ENCODE data around the gene SH2D1A. TPM values are rescaled to one million over a fixed set of nuclear protein-coding genes. Genes with fewer than 3 reads are reported as not detected.
"Not testable (repeated sequence)": the region's sequence is repeated elsewhere in the genome, so short reads cannot be mapped to it uniquely, and the experiment has no call there.

Gene SH2D1A
- total RNA-seq (2014; rRNA removed; shearing (Covaris generic)): not detected in 2 replicates

- DNase-seq: no peak
- no peak within 1 kb of the TSS for H3K4me3 ChIP-seq (ENCODE audit: insufficient read depth, low read depth, low read length)
- no peaks in the 10 kb centered on the region for H3K27me3 ChIP-seq (ENCODE audit: control insufficient read depth, insufficient read depth, low read length)
- no peaks in the 10 kb centered on the region for H3K36me3 ChIP-seq (replicated peaks; ENCODE audit: control insufficient read depth, insufficient read depth, low read length)
Observed at GRCh38 chrX:124346117-124346876, at the start of gene SH2D1A. Gene SH2D1A, plus strand, starts transcription at chrX:124346563. Its CDS starts 80 bp downstream, at chrX:124346643.

GRCh38 chrX:124299323-124299722, 47.0 kb upstream of the SH2D1A start:
- H3K4me3 ChIP-seq (ENCODE audit: insufficient read depth, low read depth, low read length); H3K36me3 ChIP-seq (replicated peaks; ENCODE audit: control insufficient read depth, insufficient read depth, low read length); H3K27me3 ChIP-seq (ENCODE audit: control insufficient read depth, insufficient read depth, low read length); DNase-seq: not testable (repeated sequence)

GRCh38 chrX:124300405-124300804, 46.0 kb upstream of the SH2D1A start:
- Histone ChIP-seq H3K36me3 (replicated peaks; ENCODE audit: control insufficient read depth, insufficient read depth, low read length) (no peaks in the 10 kb centered on the region), H3K27me3 (ENCODE audit: control insufficient read depth, insufficient read depth, low read length) (no peaks in the 10 kb centered on the region), H3K4me3 (ENCODE audit: insufficient read depth, low read depth, low read length) (no peak overlapping the region)
- DNase-seq: no peak

- H3K36me3 ChIP-seq (replicated peaks; ENCODE audit: control insufficient read depth, insufficient read depth, low read length): no peaks in the 10 kb centered on the region
- DNase-seq: no peak
- no peak overlapping the region for H3K4me3 ChIP-seq (ENCODE audit: insufficient read depth, low read depth, low read length)
- no peaks in the 10 kb centered on the region for H3K27me3 ChIP-seq (ENCODE audit: control insufficient read depth, insufficient read depth, low read length)
Observed at GRCh38 chrX:124307253-124307907, 39.0 kb upstream of the SH2D1A start.

GRCh38 chrX:124325732-124326131, 20.6 kb upstream of the SH2D1A start:
- Histone ChIP-seq H3K4me3 (ENCODE audit: insufficient read depth, low read depth, low read length) (no peak overlapping the region), H3K36me3 (replicated peaks; ENCODE audit: control insufficient read depth, insufficient read depth, low read length) (no peaks in the 10 kb centered on the region), H3K27me3 (ENCODE audit: control insufficient read depth, insufficient read depth, low read length) (no peaks in the 10 kb centered on the region)
- DNase-seq: no peak

- Histone ChIP-seq H3K4me3 (ENCODE audit: insufficient read depth, low read depth, low read length) (no peak overlapping the region), H3K27me3 (ENCODE audit: control insufficient read depth, insufficient read depth, low read length) (no peaks in the 10 kb centered on the region), H3K36me3 (replicated peaks; ENCODE audit: control insufficient read depth, insufficient read depth, low read length) (no peaks in the 10 kb centered on the region)
- DNase-seq: no peak
Observed at GRCh38 chrX:124328765-124329164, 17.6 kb upstream of the SH2D1A start.

- peak; percentile 12 for DNase-seq
- Histone ChIP-seq H3K27me3 (ENCODE audit: control insufficient read depth, insufficient read depth, low read length) (no peaks in the 10 kb centered on the region), H3K4me3 (ENCODE audit: insufficient read depth, low read depth, low read length) (no peak within 1 kb of the TSS)
Observed at GRCh38 chrX:124332481-124333424, 13.6 kb upstream of the SH2D1A start, which contains the start of gene TEX13D. Gene TEX13D, plus strand, starts transcription at chrX:124332660. Its CDS starts 258 bp downstream, at chrX:124332918.

GRCh38 chrX:124333862-124334261, 12.5 kb upstream of the SH2D1A start:
- no peak overlapping the region for H3K4me3 ChIP-seq (ENCODE audit: insufficient read depth, low read depth, low read length)
- H3K36me3 ChIP-seq (replicated peaks; ENCODE audit: control insufficient read depth, insufficient read depth, low read length): no peaks in the 10 kb centered on the region
- no peaks in the 10 kb centered on the region for H3K27me3 ChIP-seq (ENCODE audit: control insufficient read depth, insufficient read depth, low read length)
- DNase-seq: no peak

More at GRCh38 chrX:124332481-124333424, 13.6 kb upstream of the SH2D1A start, which contains the start of gene TEX13D:
- H3K36me3 ChIP-seq (replicated peaks; ENCODE audit: control insufficient read depth, insufficient read depth, low read length): no peaks in the 10 kb centered on the region

GRCh38 chrX:124334555-124334954, 11.8 kb upstream of the SH2D1A start:
- H3K4me3 ChIP-seq (ENCODE audit: insufficient read depth, low read depth, low read length); H3K27me3 ChIP-seq (ENCODE audit: control insufficient read depth, insufficient read depth, low read length); H3K36me3 ChIP-seq (replicated peaks; ENCODE audit: control insufficient read depth, insufficient read depth, low read length); DNase-seq: not testable (repeated sequence)

- no peaks in the 10 kb centered on the region for H3K36me3 ChIP-seq (replicated peaks; ENCODE audit: control insufficient read depth, insufficient read depth, low read length)
- H3K27me3 ChIP-seq (ENCODE audit: control insufficient read depth, insufficient read depth, low read length): no peaks in the 10 kb centered on the region
- no peak for DNase-seq
- H3K4me3 ChIP-seq (ENCODE audit: insufficient read depth, low read depth, low read length): no peak overlapping the region
Observed at GRCh38 chrX:124335598-124335997, 10.8 kb upstream of the SH2D1A start.

GRCh38 chrX:124337916-124338315, 8.4 kb upstream of the SH2D1A start:
- Histone ChIP-seq H3K4me3 (ENCODE audit: insufficient read depth, low read depth, low read length) (no peak overlapping the region), H3K36me3 (replicated peaks; ENCODE audit: control insufficient read depth, insufficient read depth, low read length) (no peaks in the 10 kb centered on the region), H3K27me3 (ENCODE audit: control insufficient read depth, insufficient read depth, low read length) (no peaks in the 10 kb centered on the region)
- DNase-seq: no peak

GRCh38 chrX:124338733-124339514, 7.4 kb upstream of the SH2D1A start:
- H3K27me3 ChIP-seq (ENCODE audit: control insufficient read depth, insufficient read depth, low read length): no peaks in the 10 kb centered on the region
- H3K4me3 ChIP-seq (ENCODE audit: insufficient read depth, low read depth, low read length): no peak overlapping the region
- no peaks in the 10 kb centered on the region for H3K36me3 ChIP-seq (replicated peaks; ENCODE audit: control insufficient read depth, insufficient read depth, low read length)
- DNase-seq: no peak

- Histone ChIP-seq H3K36me3 (replicated peaks; ENCODE audit: control insufficient read depth, insufficient read depth, low read length) (no peaks in the 10 kb centered on the region), H3K27me3 (ENCODE audit: control insufficient read depth, insufficient read depth, low read length) (no peaks in the 10 kb centered on the region), H3K4me3 (ENCODE audit: insufficient read depth, low read depth, low read length) (no peak overlapping the region)
- DNase-seq: no peak
Observed at GRCh38 chrX:124341396-124342132, 4.8 kb upstream of the SH2D1A start.
